Ectodermal cell (in vitro differentiated cells): ENCODE data around the gene TBL1XR1. TPM values are rescaled to one million over a fixed set of nuclear protein-coding genes. Genes with fewer than 3 reads are reported as not detected.

Experiments used
- H3K27ac ChIP-seq: 2 replicates; pipeline ENCODE4 v1.7.0; 2013; ENCODE audit warnings: mild to moderate bottlenecking, low read depth, low read length; ENCODE audit not compliant: insufficient read depth, poor library complexity, severe bottlenecking
- H3K27me3 ChIP-seq: 2 replicates; pipeline ENCODE4 v1.7.0; 2013; ENCODE audit warnings: mild to moderate bottlenecking, low read length; ENCODE audit not compliant: insufficient read depth, control insufficient read depth, poor library complexity, severe bottlenecking
- H3K36me3 ChIP-seq: one replicate; pipeline ENCODE4 v1.7.0; 2013; ENCODE audit warnings: low read length; ENCODE audit not compliant: control insufficient read depth, insufficient read depth
- H3K4me1 ChIP-seq: one replicate; pipeline ENCODE4 v1.7.0; 2013; ENCODE audit warnings: low read length; ENCODE audit not compliant: control insufficient read depth, insufficient read depth
- H3K4me3 ChIP-seq: 2 replicates; pipeline ENCODE4 v1.7.0; 2013; ENCODE audit warnings: low read depth, low read length, control low read depth; ENCODE audit not compliant: insufficient read depth
- H3K9me3 ChIP-seq: 2 replicates; pipeline ENCODE4 v1.7.0; 2013; ENCODE audit warnings: mild to moderate bottlenecking, low read length, moderate library complexity; ENCODE audit not compliant: control insufficient read depth
- WGBS, 2 experiments: methylation state at CpG; one replicate each; pipeline ENCODE4 v1.1.7; 2013; ENCODE audit warnings: missing lambda C conversion rate in 2 of 2; 5-methylcytosine and 5-hydroxymethylcytosine counted together
- polyA plus RNA-seq, 4 experiments: library from polyadenylated mRNA; stranded (reverse); fragments of 50-300 nt; gene quantifications; one replicate each; pipeline ENCODE4 v1.2.3, GENCODE V29; 2013

TBL1XR1 gene
- polyA plus RNA-seq (2013, experiment 1 of 4), result 69.9 TPM
- 89.9 TPM for polyA plus RNA-seq (2013, experiment 2 of 4)
- polyA plus RNA-seq (2013, experiment 3 of 4), result 55.9 TPM
- polyA plus RNA-seq (2013, experiment 4 of 4), result 48.5 TPM

DNA sequence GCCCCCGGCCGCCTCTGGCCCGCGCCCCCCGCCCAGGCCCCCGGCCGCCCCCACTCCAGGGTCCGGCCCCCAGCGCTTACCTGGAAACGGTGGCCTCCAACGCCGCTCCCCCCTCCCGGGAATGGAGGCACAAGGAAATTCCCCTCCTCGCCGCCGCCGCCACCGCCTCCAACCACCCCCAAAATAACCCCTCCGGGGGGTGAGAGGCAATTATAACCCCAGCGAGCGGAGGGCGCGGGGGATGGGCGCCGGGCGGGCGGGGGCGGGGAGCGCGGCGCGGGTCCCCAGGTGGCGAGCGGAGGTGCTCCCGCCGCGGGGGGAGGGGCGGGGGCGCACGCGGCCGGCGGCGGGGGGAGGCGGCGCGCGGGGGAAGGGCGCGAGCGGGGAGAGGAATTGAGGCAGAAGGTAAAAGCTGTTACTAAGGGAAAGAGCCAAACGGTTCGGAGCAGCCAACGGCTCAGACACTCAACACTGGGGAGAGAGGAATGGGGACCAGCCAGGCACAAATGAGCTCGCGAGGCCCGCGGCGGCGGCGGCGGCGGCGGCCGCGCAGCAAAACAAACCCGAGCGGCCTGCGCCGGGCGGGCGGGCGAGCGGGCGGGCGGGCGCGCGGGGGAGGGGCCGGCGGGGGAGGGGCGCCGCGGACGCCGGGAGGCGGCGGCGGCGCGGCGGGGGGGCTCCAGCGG lies at the start of gene TBL1XR1:
TSS of gene TBL1XR1 (minus strand) at position 442 of the 686 bp plus-strand sequence. CDS start 132,505 bp downstream, outside the sequence.
- Histone ChIP-seq H3K9me3 (no peaks in the 10 kb centered on the region), H3K27ac (peak within 1 kb of the TSS; percentile 96), H3K27me3 (no peaks in the 10 kb centered on the region), H3K4me1 (peaks cover 9% of the 10 kb centered on the region), H3K36me3 (no peaks in the 10 kb centered on the region), H3K4me3 (peak within 1 kb of the TSS; percentile 95)
- WGBS, 2 experiments, result 0% methylated on average over 85 to 93 of the region's 93 CpGs

DNA sequence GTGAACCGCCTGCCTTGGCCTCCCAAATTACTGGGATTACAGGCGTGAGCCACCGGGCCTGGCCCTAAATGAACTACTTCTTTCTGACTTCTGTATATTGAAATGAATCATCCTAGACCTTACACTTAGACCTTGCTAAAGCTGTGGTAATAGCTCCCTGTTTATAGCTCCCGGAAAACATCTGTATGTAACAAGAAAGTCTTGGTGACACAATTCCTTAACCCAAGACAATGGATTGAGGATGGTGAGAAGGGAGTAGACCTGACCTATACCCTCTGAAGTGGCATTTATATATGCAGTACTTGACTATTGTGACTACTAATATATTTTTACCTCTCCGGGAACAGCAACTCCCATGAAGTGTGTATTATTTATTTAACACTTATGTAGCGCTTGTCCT lies 48.0 kb upstream of the TBL1XR1 start:
- H3K4me3 ChIP-seq, result no peak overlapping the region
- no peaks in the 10 kb centered on the region for H3K36me3 ChIP-seq
- H3K27ac ChIP-seq, result no peak overlapping the region
- no peaks in the 10 kb centered on the region for H3K9me3 ChIP-seq
- H3K27me3 ChIP-seq, result no peaks in the 10 kb centered on the region
- no peaks in the 10 kb centered on the region for H3K4me1 ChIP-seq
- WGBS, 2 experiments, result 91 to 96% methylated on average over 5 to 6 of the region's 6 CpGs

DNA sequence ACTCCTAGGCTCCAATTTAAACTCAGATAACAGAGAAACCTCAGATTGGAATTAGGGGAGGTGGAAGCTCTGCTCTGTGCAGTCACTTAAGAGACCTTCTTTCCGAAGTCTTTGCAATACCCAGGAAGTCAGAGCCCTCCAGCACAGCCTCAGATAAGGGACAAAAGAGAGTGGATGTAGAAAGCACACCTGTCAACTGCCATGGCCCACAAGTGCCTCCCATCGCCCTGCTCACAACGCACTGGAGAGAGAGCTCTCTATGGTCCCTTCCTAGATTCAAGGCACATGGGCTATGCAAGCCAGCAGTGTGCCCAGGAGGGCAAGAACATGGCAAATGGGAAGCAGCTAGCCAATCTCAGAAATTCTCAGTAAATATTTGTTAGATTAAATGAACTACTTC lies 47.3 kb upstream of the TBL1XR1 start:
- Histone ChIP-seq H3K4me3 (no peak overlapping the region), H3K36me3 (no peaks in the 10 kb centered on the region)
- 92 to 93% methylated on average over 3 of the region's 3 CpGs for WGBS, 2 experiments

GRCh38 chr3:177238686-177239216 lies 41.5 kb upstream of the TBL1XR1 start:
- H3K27me3 ChIP-seq, result no peaks in the 10 kb centered on the region
- no peak overlapping the region for H3K27ac ChIP-seq
- WGBS, 2 experiments, result 90% methylated on average over 1 of the region's 2 CpGs; no CpG with 5 or more reads in 1 of the 2 experiments
- H3K4me1 ChIP-seq, result no peaks in the 10 kb centered on the region
- H3K9me3 ChIP-seq, result no peaks in the 10 kb centered on the region
- no peaks in the 10 kb centered on the region for H3K36me3 ChIP-seq
- no peak overlapping the region for H3K4me3 ChIP-seq

More for the DNA sequence above, 47.3 kb upstream of the TBL1XR1 start:
- Histone ChIP-seq H3K27ac (no peak overlapping the region), H3K4me1 (no peaks in the 10 kb centered on the region), H3K9me3 (no peaks in the 10 kb centered on the region), H3K27me3 (no peaks in the 10 kb centered on the region)

DNA sequence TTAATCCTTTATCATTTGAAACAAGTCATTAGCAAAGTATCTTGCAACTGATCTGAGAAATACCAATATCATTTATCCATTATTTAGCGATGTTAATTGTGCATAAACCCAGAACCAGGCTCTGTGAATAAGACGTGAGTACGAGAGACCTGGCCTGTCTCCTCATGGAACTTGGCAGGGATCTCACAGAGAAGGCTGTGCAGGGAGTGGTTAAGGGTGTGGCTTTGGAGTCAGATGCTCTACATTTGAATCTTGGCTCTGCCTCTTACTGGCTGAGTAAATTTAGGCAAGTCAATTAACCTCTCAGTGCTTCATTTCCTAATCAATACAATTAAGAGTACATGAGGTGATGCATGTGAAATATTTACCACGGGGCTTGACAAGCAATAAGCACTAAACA lies 39.9 kb upstream of the TBL1XR1 start:
- Histone ChIP-seq H3K9me3 (no peaks in the 10 kb centered on the region), H3K27me3 (no peaks in the 10 kb centered on the region), H3K27ac (no peak overlapping the region), H3K4me3 (no peak overlapping the region), H3K4me1 (no peaks in the 10 kb centered on the region), H3K36me3 (no peaks in the 10 kb centered on the region)
- WGBS, 2 experiments, result 93 to 98% methylated on average over 4 of the region's 4 CpGs

- H3K9me3 ChIP-seq, result no peaks in the 10 kb centered on the region
- H3K4me3 ChIP-seq, result no peak overlapping the region
- WGBS, 2 experiments, result 93 to 95% methylated on average over 2 of the region's 2 CpGs
- H3K27me3 ChIP-seq, result no peaks in the 10 kb centered on the region
- no peaks in the 10 kb centered on the region for H3K36me3 ChIP-seq
- no peak overlapping the region for H3K27ac ChIP-seq
- no peaks in the 10 kb centered on the region for H3K4me1 ChIP-seq
Measured at GRCh38 chr3:177236704-177237103, 39.4 kb upstream of the TBL1XR1 start.

DNA sequence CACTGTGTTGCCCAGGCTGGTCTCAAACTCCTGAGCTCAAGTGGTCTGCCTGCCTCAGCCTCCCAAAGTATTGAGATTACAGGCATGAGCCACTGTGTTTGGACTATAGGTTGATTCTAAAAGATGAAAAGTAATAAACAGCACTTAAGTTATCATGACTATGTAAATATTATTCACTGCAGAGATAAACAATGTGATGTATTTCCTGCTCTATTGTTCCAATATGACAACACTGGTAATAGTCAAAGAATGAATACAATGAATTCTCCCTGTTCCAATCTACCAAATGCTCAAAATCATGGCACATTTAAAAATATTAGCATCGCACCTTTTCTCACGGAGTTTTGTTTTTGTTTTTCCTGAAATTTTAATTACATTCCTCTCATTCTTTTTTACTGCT lies 36.8 kb upstream of the TBL1XR1 start:
- Histone ChIP-seq H3K27me3 (no peaks in the 10 kb centered on the region), H3K27ac (no peak overlapping the region), H3K4me1 (no peaks in the 10 kb centered on the region), H3K4me3 (no peak overlapping the region), H3K36me3 (no peaks in the 10 kb centered on the region), H3K9me3 (peaks cover 2% of the 10 kb centered on the region)
- WGBS, 2 experiments, result 95 to 100% methylated on average over 2 of the region's 2 CpGs

GRCh38 chr3:177231242-177231641 lies 34.0 kb upstream of the TBL1XR1 start:
- no peak overlapping the region for H3K4me3 ChIP-seq

GRCh38 chr3:177230641-177231040 lies 33.4 kb upstream of the TBL1XR1 start:
- Histone ChIP-seq H3K4me1 (no peaks in the 10 kb centered on the region), H3K4me3 (no peak overlapping the region), H3K9me3 (peaks cover 2% of the 10 kb centered on the region), H3K36me3 (no peaks in the 10 kb centered on the region), H3K27me3 (no peaks in the 10 kb centered on the region), H3K27ac (no peak overlapping the region)
- 89 to 94% methylated on average over 5 of the region's 6 CpGs for WGBS, 2 experiments

More at GRCh38 chr3:177231242-177231641, 34.0 kb upstream of the TBL1XR1 start:
- H3K4me1 ChIP-seq, result no peaks in the 10 kb centered on the region
- H3K27ac ChIP-seq, result no peak overlapping the region
- H3K9me3 ChIP-seq, result peaks cover 2% of the 10 kb centered on the region
- WGBS, 2 experiments, result 100% methylated on average over 2 of the region's 2 CpGs
- H3K36me3 ChIP-seq, result no peaks in the 10 kb centered on the region
- H3K27me3 ChIP-seq, result no peaks in the 10 kb centered on the region

DNA sequence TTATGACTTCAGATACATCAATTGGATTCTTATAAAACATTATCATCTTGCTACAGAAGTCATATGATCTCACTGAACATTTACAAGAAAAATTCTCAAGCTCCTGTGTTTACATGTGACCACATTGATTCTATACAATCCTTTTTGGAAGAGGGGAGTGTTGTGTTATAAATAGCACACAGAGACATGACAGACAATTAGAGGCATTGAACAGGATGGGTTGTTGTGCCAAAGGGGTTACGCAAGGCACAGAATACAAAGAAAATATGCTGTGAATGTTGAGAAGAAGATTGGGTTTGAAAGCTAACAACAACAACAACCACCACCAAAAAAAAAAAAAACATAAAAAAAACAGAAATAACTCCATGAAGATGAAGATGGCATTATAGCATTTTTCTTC lies 32.5 kb upstream of the TBL1XR1 start:
- no peak overlapping the region for H3K4me3 ChIP-seq
- WGBS, 2 experiments, result 86% methylated on average over 1 of the region's 1 CpG; no CpG with 5 or more reads in 1 of the 2 experiments
- H3K27me3 ChIP-seq, result no peaks in the 10 kb centered on the region
- peaks cover 2% of the 10 kb centered on the region for H3K9me3 ChIP-seq
- no peak overlapping the region for H3K27ac ChIP-seq
- H3K36me3 ChIP-seq, result no peaks in the 10 kb centered on the region
- H3K4me1 ChIP-seq, result no peaks in the 10 kb centered on the region
